ENCODE measurements around the gene PTPN12. TPM values are rescaled to one million over a fixed set of nuclear protein-coding genes. Genes with fewer than 3 reads are reported as not detected.

Gene PTPN12
- total and polyA plus RNA-seq, 7 experiments from 2014 or later, result 1.4 to 50.0 (median 22.6) TPM

- POLR2A ChIA-PET, result no interaction called here
- intact Hi-C loops (cut with micrococcal nuclease), result no loop called here
- no peaks in the 10 kb centered on the region for H3K27me3 Mint-ChIP-seq
- H3K27ac Mint-ChIP-seq, result no peak overlapping the region
- Histone ChIP-seq H3K27me3 (ENCODE audit: control insufficient read depth in 2 of 2, insufficient read depth in 2 of 2, low read length in 2 of 2) (no peaks in the 10 kb centered on the region), H3K27ac (ENCODE audit: low read depth, low read length) (no peak overlapping the region), H3K4me1 (ENCODE audit: control insufficient read depth in 2 of 2, insufficient read depth in 2 of 2, low read length in 2 of 2) (no peaks in the 10 kb centered on the region), H3K36me3 (ENCODE audit: control insufficient read depth in 2 of 3, insufficient read depth in 3 of 3, low read length in 3 of 3) (no peaks in the 10 kb centered on the region), H3K9me3 (ENCODE audit: control insufficient read depth in 2 of 3, low read length in 3 of 3) (no peaks in the 10 kb centered on the region), H3K4me3 (ENCODE audit: low read length) (no peak overlapping the region)
- no peaks in the 10 kb centered on the region for H3K9me3 Mint-ChIP-seq
- DNase-seq (no peak), ATAC-seq (no peak)
- peak overlapping the region in 1 of 10 donors; percentile 26 for H3K4me3 Mint-ChIP-seq
- H3K36me3 Mint-ChIP-seq, result peaks cover 0 to 6% (median 0%) of the 10 kb centered on the region in 5 donors
- H3K4me1 Mint-ChIP-seq, result peaks cover 0 to 32% (median 4%) of the 10 kb centered on the region in 7 donors
- CTCF ChIA-PET, result interaction anchor here (0.6 kb wide), 1 partner anchor 24 kb away, joined by 3 read pairs; no protein-coding TSS in a partner anchor
These were observed 29.3 kb downstream of the PTPN12 start for GRCh38 chr7:77566421-77566820.

- Histone ChIP-seq H3K4me3 (ENCODE audit: low read length) (no peak overlapping the region), H3K4me1 (ENCODE audit: control insufficient read depth in 2 of 2, insufficient read depth in 2 of 2, low read length in 2 of 2) (no peaks in the 10 kb centered on the region), H3K9me3 (ENCODE audit: control insufficient read depth in 2 of 3, low read length in 3 of 3) (no peaks in the 10 kb centered on the region), H3K36me3 (ENCODE audit: control insufficient read depth in 2 of 3, insufficient read depth in 3 of 3, low read length in 3 of 3) (no peaks in the 10 kb centered on the region), H3K27ac (ENCODE audit: low read depth, low read length) (no peak overlapping the region), H3K27me3 (ENCODE audit: control insufficient read depth in 2 of 2, insufficient read depth in 2 of 2, low read length in 2 of 2) (no peaks in the 10 kb centered on the region)
- intact Hi-C loops (cut with micrococcal nuclease), result loop anchor here in 1 of 2 donors (5.0 kb wide), 1 partner anchor 32 kb away; the partner anchor contains the start of gene PTPN12
- Mint-ChIP-seq H3K27me3 (no peaks in the 10 kb centered on the region), H3K27ac (no peak overlapping the region), H3K4me1 (peaks cover 0 to 29% (median 2%) of the 10 kb centered on the region in 7 donors), H3K9me3 (no peaks in the 10 kb centered on the region), H3K4me3 (no peak overlapping the region), H3K36me3 (peaks cover 2 to 15% (median 5%) of the 10 kb centered on the region in 5 donors)
- ATAC-seq (peak; percentile 50), DNase-seq (no peak)
- CTCF ChIA-PET, result no interaction called here
- POLR2A ChIA-PET, result no interaction called here
These were observed 32.6 kb downstream of the PTPN12 start for GRCh38 chr7:77569514-77570232.

DNA sequence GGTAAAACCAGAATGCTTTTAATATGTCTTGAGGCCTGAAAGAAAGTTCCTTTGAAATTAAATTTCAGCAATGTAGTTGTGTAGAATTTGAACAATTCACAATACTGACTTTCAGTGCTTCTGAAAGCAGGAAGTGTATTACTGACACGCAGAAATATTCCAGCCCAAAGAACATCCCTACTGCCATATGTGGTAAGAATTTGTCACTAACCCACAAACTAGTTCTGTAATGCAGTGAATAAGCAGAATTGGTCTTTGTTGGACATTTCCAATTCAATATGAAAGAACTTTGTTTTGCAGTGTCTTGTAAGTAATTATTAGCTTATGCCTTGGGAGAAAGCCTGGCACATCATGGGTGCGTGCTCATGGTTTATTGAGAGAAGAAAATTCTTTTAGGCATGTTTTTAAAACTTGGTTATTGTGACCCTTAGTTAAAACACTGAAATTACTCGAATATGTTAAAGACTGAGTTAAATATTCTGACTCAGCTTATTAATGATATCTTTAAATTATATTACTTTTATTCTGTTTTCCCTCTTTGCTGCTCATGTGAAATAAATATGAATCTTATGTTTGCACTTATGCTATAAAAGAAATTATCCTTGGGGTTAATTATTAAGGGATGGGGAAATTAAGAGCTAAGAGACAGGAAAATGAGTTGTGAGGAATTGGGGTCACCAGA lies 33.4 kb downstream of the PTPN12 start:
- Mint-ChIP-seq H3K27ac (no peak overlapping the region), H3K4me1 (peaks cover 0 to 24% (median 2%) of the 10 kb centered on the region in 7 donors), H3K4me3 (no peak overlapping the region), H3K9me3 (no peaks in the 10 kb centered on the region), H3K36me3 (peaks cover 2 to 15% (median 5%) of the 10 kb centered on the region in 5 donors), H3K27me3 (no peaks in the 10 kb centered on the region)
- CTCF ChIA-PET, result no interaction called here
- ATAC-seq (peak; percentile 72), DNase-seq (no peak)
- Histone ChIP-seq H3K4me3 (ENCODE audit: low read length) (no peak overlapping the region), H3K36me3 (ENCODE audit: control insufficient read depth in 2 of 3, insufficient read depth in 3 of 3, low read length in 3 of 3) (no peaks in the 10 kb centered on the region), H3K27me3 (ENCODE audit: control insufficient read depth in 2 of 2, insufficient read depth in 2 of 2, low read length in 2 of 2) (no peaks in the 10 kb centered on the region), H3K9me3 (ENCODE audit: control insufficient read depth in 2 of 3, low read length in 3 of 3) (no peaks in the 10 kb centered on the region), H3K4me1 (ENCODE audit: control insufficient read depth in 2 of 2, insufficient read depth in 2 of 2, low read length in 2 of 2) (no peaks in the 10 kb centered on the region), H3K27ac (ENCODE audit: low read depth, low read length) (no peak overlapping the region)
- POLR2A ChIA-PET, result no interaction called here
- intact Hi-C loops (cut with micrococcal nuclease), result loop anchor here in 1 of 2 donors (5.0 kb wide), 1 partner anchor 33 kb away; the partner anchor contains the start of gene PTPN12

GRCh38 chr7:77571801-77572200 lies 34.7 kb downstream of the PTPN12 start:
- Mint-ChIP-seq H3K27me3 (no peaks in the 10 kb centered on the region), H3K27ac (no peak overlapping the region), H3K4me3 (no peak overlapping the region), H3K4me1 (peaks cover 0 to 15% (median 0%) of the 10 kb centered on the region in 7 donors), H3K36me3 (peaks cover 2 to 15% (median 5%) of the 10 kb centered on the region in 5 donors), H3K9me3 (no peaks in the 10 kb centered on the region)
- DNase-seq (no peak), ATAC-seq (peak; percentile 34)
- H3K27me3 ChIP-seq (ENCODE audit: control insufficient read depth in 2 of 2, insufficient read depth in 2 of 2, low read length in 2 of 2), result no peaks in the 10 kb centered on the region
- no peak overlapping the region for H3K4me3 ChIP-seq (ENCODE audit: low read length)
- H3K4me1 ChIP-seq (ENCODE audit: control insufficient read depth in 2 of 2, insufficient read depth in 2 of 2, low read length in 2 of 2), result no peaks in the 10 kb centered on the region
- H3K27ac ChIP-seq (ENCODE audit: low read depth, low read length), result no peak overlapping the region
- ChIA-PET POLR2A (no interaction called here), CTCF (no interaction called here)
- H3K36me3 ChIP-seq (ENCODE audit: control insufficient read depth in 2 of 3, insufficient read depth in 3 of 3, low read length in 3 of 3), result no peaks in the 10 kb centered on the region
- no peaks in the 10 kb centered on the region for H3K9me3 ChIP-seq (ENCODE audit: control insufficient read depth in 2 of 3, low read length in 3 of 3)
- intact Hi-C loops (cut with micrococcal nuclease), result loop anchor here in 1 of 2 donors (5.0 kb wide), 1 partner anchor 34 kb away; the partner anchor contains the start of gene PTPN12

- POLR2A ChIA-PET, result no interaction called here
- Mint-ChIP-seq H3K27ac (no peak overlapping the region), H3K27me3 (no peaks in the 10 kb centered on the region), H3K9me3 (no peaks in the 10 kb centered on the region), H3K4me3 (no peak overlapping the region), H3K4me1 (peaks cover 0 to 8% (median 0%) of the 10 kb centered on the region in 7 donors), H3K36me3 (peaks cover 2 to 22% (median 12%) of the 10 kb centered on the region in 5 donors)
- no peaks in the 10 kb centered on the region for H3K4me1 ChIP-seq (ENCODE audit: control insufficient read depth in 2 of 2, insufficient read depth in 2 of 2, low read length in 2 of 2)
- ATAC-seq (no peak), DNase-seq (no peak)
- CTCF ChIA-PET, result no interaction called here
- H3K27ac ChIP-seq (ENCODE audit: low read depth, low read length), result no peak overlapping the region
- no peaks in the 10 kb centered on the region for H3K36me3 ChIP-seq (ENCODE audit: control insufficient read depth in 2 of 3, insufficient read depth in 3 of 3, low read length in 3 of 3)
- H3K4me3 ChIP-seq (ENCODE audit: low read length), result no peak overlapping the region
- H3K27me3 ChIP-seq (ENCODE audit: control insufficient read depth in 2 of 2, insufficient read depth in 2 of 2, low read length in 2 of 2), result no peaks in the 10 kb centered on the region
- intact Hi-C loops (cut with micrococcal nuclease), result no loop called here
- H3K9me3 ChIP-seq (ENCODE audit: control insufficient read depth in 2 of 3, low read length in 3 of 3), result no peaks in the 10 kb centered on the region
These were observed 38.1 kb downstream of the PTPN12 start for GRCh38 chr7:77575187-77575586.

GRCh38 chr7:77576856-77577255 lies 39.8 kb downstream of the PTPN12 start:
- H3K27ac Mint-ChIP-seq, result no peak overlapping the region
- no peaks in the 10 kb centered on the region for H3K27me3 ChIP-seq (ENCODE audit: control insufficient read depth in 2 of 2, insufficient read depth in 2 of 2, low read length in 2 of 2)
- H3K4me1 ChIP-seq (ENCODE audit: control insufficient read depth in 2 of 2, insufficient read depth in 2 of 2, low read length in 2 of 2), result no peaks in the 10 kb centered on the region
- no peaks in the 10 kb centered on the region for H3K36me3 ChIP-seq (ENCODE audit: control insufficient read depth in 2 of 3, insufficient read depth in 3 of 3, low read length in 3 of 3)
- ATAC-seq (no peak), DNase-seq (no peak)
- peaks cover 0 to 8% (median 0%) of the 10 kb centered on the region in 7 donors for H3K4me1 Mint-ChIP-seq
- H3K9me3 Mint-ChIP-seq, result no peaks in the 10 kb centered on the region
- H3K27me3 Mint-ChIP-seq, result no peaks in the 10 kb centered on the region
- no peak overlapping the region for H3K4me3 Mint-ChIP-seq
- no peaks in the 10 kb centered on the region for H3K9me3 ChIP-seq (ENCODE audit: control insufficient read depth in 2 of 3, low read length in 3 of 3)
- ChIA-PET POLR2A (interaction anchor here (0.6 kb wide), 1 partner anchor 52 kb away, joined by 3 read pairs; no protein-coding TSS in a partner anchor), CTCF (no interaction called here)
- no peak overlapping the region for H3K27ac ChIP-seq (ENCODE audit: low read depth, low read length)
- intact Hi-C loops (cut with micrococcal nuclease), result no loop called here
- no peak overlapping the region for H3K4me3 ChIP-seq (ENCODE audit: low read length)
- H3K36me3 Mint-ChIP-seq, result peaks cover 2 to 24% (median 17%) of the 10 kb centered on the region in 5 donors

Data from naive thymus-derived CD4-positive, alpha-beta T cell (primary cell).